Endothelial cell of umbilical vein (primary cell): ENCODE data around the gene SLC25A26. TPM values are rescaled to one million over a fixed set of nuclear protein-coding genes. Genes with fewer than 3 reads are reported as not detected.
"Not testable (repeated sequence)": the region's sequence is repeated elsewhere in the genome, so short reads cannot be mapped to it uniquely, and the experiment has no call there.

Experiments used
- BruUV-seq: library from RNA; stranded (reverse); fragments of 400-500 nt; replicated peaks from 2 replicates; lab custom pipeline; 2021; lab: Mats Ljungman, UMichigan
- CTCF ChIA-PET: fragments of 300-600, 350-600 bp; sonication (Branson Sonifier 250); formaldehyde crosslinking; loops from one replicate; lab custom pipeline; 2021; ENCODE audit warnings: antibody characterized with exemption, inconsistent platforms; lab: Charles Lee
- POLR2A ChIA-PET: fragments of 300-600, 350-600 bp; sonication (Branson Sonifier 250); formaldehyde crosslinking; loops from one replicate; lab custom pipeline; 2021; ENCODE audit warnings: antibody characterized with exemption, inconsistent platforms; lab: Charles Lee
- DNase-seq: peaks from one replicate; pipeline ENCODE4 v3.0.0-alpha.2; 2011; ENCODE audit warnings: low read depth, low spot score
- FAIRE-seq: peaks from 2 replicates; lab custom pipeline; 2011; peaks lifted over from hg19 to GRCh38; lab: Jason Lieb, UNC
- H2AFZ ChIP-seq: 2 replicates; pipeline ENCODE4 v1.6.0; 2012; ENCODE audit warnings: low read depth, low read length, control low read depth, inconsistent platforms
- H3K27ac ChIP-seq: 2 replicates; pipeline ENCODE4 v1.5.1; 2011; ENCODE audit warnings: low read depth, mild to moderate bottlenecking, control low read depth, low read length, moderate library complexity; ENCODE audit not compliant: insufficient read depth
- H3K27me3 ChIP-seq, 2 experiments: 2 replicates each; pipeline versions ENCODE4 v1.6.0 to v1.6.1; 2011; ENCODE audit warnings: low read length in 2 of 2, mixed read lengths in 1 of 2; ENCODE audit not compliant: control insufficient read depth in 2 of 2, insufficient read depth in 2 of 2
- H3K36me3 ChIP-seq, 2 experiments: 2 replicates in 1 of 2; 3 replicates in 1 of 2; pipeline ENCODE4 v1.5.1; 2011; ENCODE audit warnings: low read length in 2 of 2, mild to moderate bottlenecking in 1 of 2, moderate library complexity in 1 of 2; ENCODE audit not compliant: control insufficient read depth in 2 of 2, insufficient read depth in 2 of 2; ENCODE audit errors: extremely low read depth in 1 of 2
- H3K4me1 ChIP-seq: 3 replicates; pipeline ENCODE4 v1.5.1; 2011; ENCODE audit warnings: mild to moderate bottlenecking, low read length; ENCODE audit not compliant: control insufficient read depth, insufficient read depth; ENCODE audit errors: extremely low read depth
- H3K4me2 ChIP-seq: 2 replicates; pipeline ENCODE4 v1.6.1; 2011; ENCODE audit warnings: low read length, control low read depth, mixed read lengths; ENCODE audit not compliant: insufficient read depth
- H3K4me3 ChIP-seq, 3 experiments: fragments of 200-600 bp in 1 of 3; sonication (generic), shearing (Covaris generic) in 1 of 3; replicated peaks in 1 of 3; 2 replicates each; pipeline ENCODE4 v1.5.1; 2011 to 2016; ENCODE audit warnings: control low read depth in 3 of 3, low read length in 3 of 3, mild to moderate bottlenecking in 2 of 3, inconsistent platforms in 1 of 3, low read depth in 1 of 3, moderate library complexity in 1 of 3; ENCODE audit not compliant: insufficient read depth in 1 of 3
- H3K79me2 ChIP-seq: 2 replicates; pipeline ENCODE4 v1.6.0; 2012; ENCODE audit warnings: low read length, inconsistent platforms; ENCODE audit not compliant: control insufficient read depth, insufficient read depth
- H3K9ac ChIP-seq: replicated peaks from 2 replicates; pipeline ENCODE3; 2011; ENCODE audit warnings: low read length, control low read depth; ENCODE audit not compliant: insufficient read depth; ENCODE audit errors: extremely low read depth
- H3K9me1 ChIP-seq: replicated peaks from 3 replicates; pipeline ENCODE4 v1.6.0; 2011; ENCODE audit warnings: mild to moderate bottlenecking, low read length; ENCODE audit not compliant: control insufficient read depth, insufficient read depth; ENCODE audit errors: extremely low read depth
- H3K9me3 ChIP-seq: replicated peaks from 2 replicates; pipeline ENCODE4 v1.5.1; 2012; ENCODE audit warnings: low read length, inconsistent platforms; ENCODE audit not compliant: control insufficient read depth, insufficient read depth
- H4K20me1 ChIP-seq: replicated peaks from 2 replicates; pipeline ENCODE3; 2011; ENCODE audit warnings: mild to moderate bottlenecking, low read length; ENCODE audit not compliant: control insufficient read depth, insufficient read depth; ENCODE audit errors: extremely low read depth
- CTCF ChIP-seq, 2 donors: IDR thresholded peaks; 1 replicate in 1 of 2; 2 replicates in 1 of 2; pipeline ENCODE4 v1.5.1; 2011; ENCODE audit warnings: low read length in 2 of 2, mild to moderate bottlenecking in 2 of 2, moderate library complexity in 2 of 2, control low read depth in 1 of 2, inconsistent platforms in 1 of 2, low read depth in 1 of 2; ENCODE audit not compliant: insufficient read depth in 1 of 2; ENCODE audit errors: extremely low read depth in 1 of 2
- EZH2 ChIP-seq: IDR thresholded peaks from 2 replicates; pipeline ENCODE4 v1.6.1; 2012; ENCODE audit warnings: borderline replicate concordance, low read depth, mild to moderate bottlenecking, moderate library complexity, low read length, inconsistent platforms; ENCODE audit not compliant: severe bottlenecking
- FOS ChIP-seq: IDR thresholded peaks from 2 replicates; pipeline ENCODE4 v1.6.1; 2011; ENCODE audit warnings: mild to moderate bottlenecking, low read length, moderate library complexity, borderline replicate concordance; ENCODE audit not compliant: insufficient read depth
- GATA2 ChIP-seq: IDR thresholded peaks from 2 replicates; pipeline ENCODE4 v1.7.0; 2011; ENCODE audit warnings: low read depth, mild to moderate bottlenecking, moderate library complexity, mixed read lengths, low read length; ENCODE audit not compliant: insufficient read length, insufficient read depth
- JUN ChIP-seq: IDR thresholded peaks from 2 replicates; pipeline ENCODE4 v1.6.1; 2011; ENCODE audit warnings: borderline replicate concordance, low read depth; ENCODE audit not compliant: insufficient read length, insufficient read depth
- MAX ChIP-seq: IDR thresholded peaks from 2 replicates; pipeline ENCODE4 v1.6.1; 2011; ENCODE audit not compliant: insufficient read depth, insufficient read length
- MYC ChIP-seq: IDR thresholded peaks from one replicate; pipeline ENCODE4 v1.6.1; 2011; ENCODE audit warnings: mild to moderate bottlenecking, low read depth, low read length
- POLR2A ChIP-seq: IDR thresholded peaks from 2 replicates; pipeline ENCODE4 v1.6.1; 2012; ENCODE audit warnings: low read depth, mild to moderate bottlenecking, control low read depth, low read length
- POLR2AphosphoS5 ChIP-seq: IDR thresholded peaks from 2 replicates; pipeline ENCODE4 v1.6.1; 2012; ENCODE audit warnings: low read depth, mild to moderate bottlenecking, control low read depth, low read length, moderate library complexity; ENCODE audit not compliant: insufficient read depth
- dilution Hi-C: fragments of 300-500 bp; cut with MboI; formaldehyde crosslinking; loops from one replicate; pipeline ENCODE4 v1.15.0; 2019; ENCODE audit warnings: low sequenced_read_pairs; ENCODE audit not compliant: extremely low pct_ligation_motif_present
- intact Hi-C: fragments of 100-400 bp; cut with micrococcal nuclease; formaldehyde crosslinking; loops from one replicate; pipeline ENCODE4 v1.10.0; 2022
- polyA plus RNA-seq, 4 experiments: library from polyadenylated mRNA; depleted of rRNA in 3 of 4; stranded (reverse) in 3 of 4; unstranded in 1 of 4; fragments of >200 nt; gene quantifications; 2 replicates each; pipeline versions ENCODE4 v1.2.1 to v1.2.3, GENCODE V29; 2011 to 2012; ENCODE audit warnings: missing spikeins in 1 of 4
- total RNA-seq: library from RNA; stranded (reverse); gene quantifications from 2 replicates; pipeline ENCODE4 v1.2.3, GENCODE V29; 2021

The SLC25A26 gene
- total and polyA plus RNA-seq, 2 donors (not counting 3 experiments of a cell fraction or from before 2014, with no cell fraction given), result 11.8 to 23.5 TPM

- dilution Hi-C loops, result no loop called here
- no peak for DNase-seq
- Histone ChIP-seq H2AFZ (no peak overlapping the region), H3K4me3 (no peak overlapping the region), H3K36me3 (no peaks in the 10 kb centered on the region), H4K20me1 (no peaks in the 10 kb centered on the region), H3K79me2 (no peaks in the 10 kb centered on the region), H3K9ac (no peak overlapping the region), H3K27me3 (no peaks in the 10 kb centered on the region), H3K9me3 (no peaks in the 10 kb centered on the region), H3K9me1 (peaks cover 2% of the 10 kb centered on the region), H3K4me2 (no peak overlapping the region), H3K27ac (no peak overlapping the region), H3K4me1 (peaks cover 5% of the 10 kb centered on the region)
- no peak for TF ChIP-seq CTCF (IDR thresholded peaks at IDR 0.05; ENCODE audit: extremely low read depth in 1 of 2, insufficient read depth in 1 of 2, low read depth in 1 of 2, low read length in 2 of 2)
- no peak for TF ChIP-seq EZH2
- TF ChIP-seq MAX, result no peak
- no peak for TF ChIP-seq MYC
- TF ChIP-seq JUN, result no peak
- TF ChIP-seq FOS, result no peak
- no peak for TF ChIP-seq GATA2
- TF ChIP-seq POLR2A, result no peak
- no peak for TF ChIP-seq POLR2AphosphoS5
- FAIRE-seq, result no peak
- no TSS peak for BruUV-seq
- intact Hi-C loops, result no loop called here
- POLR2A ChIA-PET, result no interaction called here
- CTCF ChIA-PET, result interaction anchor here (1.0 to 1.9 kb wide), 6 partner anchors 13 to 110 kb away, joined by 3 to 14 read pairs (median 4); no protein-coding TSS in a partner anchor
These were observed 77.8 kb downstream of the SLC25A26 start for GRCh38 chr3:66298591-66298990.

GRCh38 chr3:66299085-66299484 lies 78.3 kb downstream of the SLC25A26 start:
- H4K20me1 ChIP-seq, H3K9me1 ChIP-seq, FAIRE-seq, dilution Hi-C loops, H3K9me3 ChIP-seq, DNase-seq, H3K79me2 ChIP-seq, H3K9ac ChIP-seq, intact Hi-C loops, H3K4me3 ChIP-seq, H3K4me1 ChIP-seq, POLR2A ChIA-PET, H3K36me3 ChIP-seq, H2AFZ ChIP-seq, H3K4me2 ChIP-seq, H3K27me3 ChIP-seq, BruUV-seq, H3K27ac ChIP-seq: not testable (repeated sequence)
- CTCF ChIA-PET, result interaction anchor here (1.3 kb wide), 1 partner anchor 13 kb away, joined by 3 read pairs; no protein-coding TSS in a partner anchor
